PC-9 (cell line): ENCODE data around the gene C1orf226.

Experiments used
- CTCF ChIP-seq: fragments of 200-600 bp; sonication (generic); conservative IDR thresholded peaks from 2 replicates; pipeline ENCODE4 v1.6.1; 2017; ENCODE audit warnings: mixed run types, antibody characterized with exemption, mild to moderate bottlenecking, moderate library complexity
- EZH2 ChIP-seq: fragments of 200-600 bp; sonication (generic); IDR thresholded peaks from 2 replicates; pipeline ENCODE4 v1.8.0; 2017; ENCODE audit warnings: antibody characterized with exemption, low read depth

DNA sequence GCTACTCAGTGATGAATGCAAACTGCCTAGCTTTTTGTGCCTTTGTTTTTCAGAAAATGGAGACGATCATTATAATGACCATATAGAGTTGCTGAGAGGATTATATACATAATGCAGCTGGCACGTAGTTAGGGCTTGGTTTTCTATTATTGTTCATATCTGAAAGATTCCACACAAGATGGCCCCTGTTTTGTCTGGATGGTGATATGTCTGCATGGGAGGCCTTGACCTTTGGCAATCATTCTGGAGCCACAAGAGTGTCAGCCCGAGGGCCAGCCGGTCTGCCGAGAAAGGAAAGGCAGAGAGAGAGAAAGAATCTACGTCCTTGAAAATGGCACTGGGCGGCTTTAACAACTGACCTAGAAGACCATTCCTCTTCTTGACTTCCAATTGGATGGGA, 36.1 kb downstream of the C1orf226 start:
- TF ChIP-seq EZH2 (no peak), CTCF (no peak)
